Endodermal cell (in vitro differentiated cells): ENCODE data around the gene TAF10. TPM values are rescaled to one million over a fixed set of nuclear protein-coding genes. Genes with fewer than 3 reads are reported as not detected.

Source experiments
- DNase-seq: peaks from one replicate; pipeline ENCODE4 v3.0.0-alpha.2; 2017
- H3K27ac ChIP-seq: 2 replicates; pipeline ENCODE4 v1.5.1; 2013; ENCODE audit warnings: mild to moderate bottlenecking, low read depth, low read length, moderate library complexity
- H3K27me3 ChIP-seq: 2 replicates; pipeline ENCODE4 v1.6.1; 2013; ENCODE audit warnings: mild to moderate bottlenecking, low read length, moderate library complexity; ENCODE audit not compliant: insufficient read depth, control insufficient read depth, poor library complexity, severe bottlenecking
- H3K36me3 ChIP-seq: 2 replicates; pipeline ENCODE4 v1.7.0; 2013; ENCODE audit warnings: mild to moderate bottlenecking, low read length, moderate library complexity; ENCODE audit not compliant: control insufficient read depth, insufficient read depth
- H3K4me1 ChIP-seq: one replicate; pipeline ENCODE4 v1.7.0; 2013; ENCODE audit warnings: low read length; ENCODE audit not compliant: control insufficient read depth, insufficient read depth
- H3K4me3 ChIP-seq: 2 replicates; pipeline ENCODE4 v1.5.1; 2013; ENCODE audit warnings: mild to moderate bottlenecking, low read length, moderate library complexity
- H3K9ac ChIP-seq: 2 replicates; pipeline ENCODE4 v1.6.1; 2013; ENCODE audit warnings: mild to moderate bottlenecking, low read length, moderate library complexity; ENCODE audit not compliant: poor library complexity, severe bottlenecking; ENCODE audit errors: extremely low read depth
- H3K9me3 ChIP-seq: 2 replicates; pipeline ENCODE4 v1.6.1; 2013; ENCODE audit warnings: mild to moderate bottlenecking, low read length, moderate library complexity; ENCODE audit not compliant: control insufficient read depth
- H3K27ac Mint-ChIP-seq: 2 replicates; pipeline ENCODE4 v1.8.0; 2020; ENCODE audit warnings: mixed read lengths
- H3K27me3 Mint-ChIP-seq: 2 replicates; pipeline ENCODE4 v1.8.0; 2021; ENCODE audit warnings: mild to moderate bottlenecking, mixed read lengths; ENCODE audit not compliant: insufficient read depth
- H3K36me3 Mint-ChIP-seq: 2 replicates; pipeline ENCODE4 v1.8.0; 2020; ENCODE audit warnings: low read depth, mixed read lengths
- H3K4me1 Mint-ChIP-seq: 2 replicates; pipeline ENCODE4 v1.8.0; 2020; ENCODE audit warnings: mixed read lengths
- H3K4me3 Mint-ChIP-seq: 2 replicates; pipeline ENCODE4 v1.8.0; 2020; ENCODE audit warnings: mild to moderate bottlenecking, moderate library complexity, mixed read lengths
- H3K9me3 Mint-ChIP-seq: 2 replicates; pipeline ENCODE4 v1.8.0; 2020; ENCODE audit warnings: mild to moderate bottlenecking, mixed read lengths
- WGBS, 2 experiments: methylation state at CpG; one replicate each; pipeline versions ENCODE4 v1.1.5 to v1.1.7; 2013; ENCODE audit warnings: missing lambda C conversion rate in 2 of 2, mixed read lengths in 1 of 2; ENCODE audit not compliant: insufficient coverage in 1 of 2, insufficient read length in 1 of 2; 5-methylcytosine and 5-hydroxymethylcytosine counted together
- total RNA-seq, 2 donors: library from RNA; stranded (reverse); fragmentation: NEBNext Ultra II Directional in 1 of 2; extraction: Animal tissue kit (Norgen Biotek cat#: 25700) in 1 of 2; gene quantifications; 2 replicates in 1 of 2; 3 replicates in 1 of 2; pipeline ENCODE4 v1.2.1, GENCODE V29; 2021
- TF ChIP-seq, protein P1 (sequence below): fragments of 200-600 bp; sonication (generic); conservative IDR thresholded peaks from 2 replicates; pipeline ENCODE4 v1.5.0; 2021; ENCODE audit warnings: antibody characterized with exemption, mild to moderate bottlenecking

TAF10 gene
- total RNA-seq, 2 donors from 2014 or later, result 168 to 202 TPM

DNA sequence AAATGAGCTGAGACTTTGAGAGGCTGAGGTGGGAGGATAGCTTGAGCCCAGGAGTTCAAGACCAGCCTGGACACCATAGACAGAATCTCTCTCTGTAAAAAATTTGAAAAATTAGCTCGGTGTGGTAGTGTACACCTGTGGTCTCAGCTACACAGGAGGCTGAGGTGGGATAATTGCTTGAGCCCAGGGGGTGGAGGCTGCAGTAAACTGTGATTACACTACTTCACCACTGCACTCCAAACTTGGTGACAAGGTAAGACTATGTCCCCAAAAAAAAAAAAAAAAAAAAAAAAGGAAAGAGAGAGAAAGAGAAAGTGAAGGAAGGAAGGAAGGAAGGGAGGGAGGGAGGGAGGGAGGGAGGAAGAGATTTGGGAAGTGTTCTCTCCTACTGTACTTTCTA is 33.9 kb downstream of the TAF10 start:
- H3K27me3 ChIP-seq, result no peaks in the 10 kb centered on the region
- 100% methylated on average over 1 of the region's 1 CpG; no CpG with 5 or more reads in 1 of the 2 experiments for WGBS, 2 experiments
- H3K27ac ChIP-seq, result no peak overlapping the region
- H3K9ac ChIP-seq, result no peak overlapping the region
- H3K9me3 ChIP-seq, result peaks cover 9% of the 10 kb centered on the region
- Mint-ChIP-seq H3K27me3 (no peaks in the 10 kb centered on the region), H3K4me3 (no peak overlapping the region), H3K36me3 (no peaks in the 10 kb centered on the region), H3K9me3 (peaks cover 4% of the 10 kb centered on the region), H3K27ac (no peak overlapping the region), H3K4me1 (no peaks in the 10 kb centered on the region)
- no peaks in the 10 kb centered on the region for H3K36me3 ChIP-seq
- no peak overlapping the region for H3K4me3 ChIP-seq
- no peaks in the 10 kb centered on the region for H3K4me1 ChIP-seq
- DNase-seq, result no peak
- TF ChIP-seq, protein P1, sequence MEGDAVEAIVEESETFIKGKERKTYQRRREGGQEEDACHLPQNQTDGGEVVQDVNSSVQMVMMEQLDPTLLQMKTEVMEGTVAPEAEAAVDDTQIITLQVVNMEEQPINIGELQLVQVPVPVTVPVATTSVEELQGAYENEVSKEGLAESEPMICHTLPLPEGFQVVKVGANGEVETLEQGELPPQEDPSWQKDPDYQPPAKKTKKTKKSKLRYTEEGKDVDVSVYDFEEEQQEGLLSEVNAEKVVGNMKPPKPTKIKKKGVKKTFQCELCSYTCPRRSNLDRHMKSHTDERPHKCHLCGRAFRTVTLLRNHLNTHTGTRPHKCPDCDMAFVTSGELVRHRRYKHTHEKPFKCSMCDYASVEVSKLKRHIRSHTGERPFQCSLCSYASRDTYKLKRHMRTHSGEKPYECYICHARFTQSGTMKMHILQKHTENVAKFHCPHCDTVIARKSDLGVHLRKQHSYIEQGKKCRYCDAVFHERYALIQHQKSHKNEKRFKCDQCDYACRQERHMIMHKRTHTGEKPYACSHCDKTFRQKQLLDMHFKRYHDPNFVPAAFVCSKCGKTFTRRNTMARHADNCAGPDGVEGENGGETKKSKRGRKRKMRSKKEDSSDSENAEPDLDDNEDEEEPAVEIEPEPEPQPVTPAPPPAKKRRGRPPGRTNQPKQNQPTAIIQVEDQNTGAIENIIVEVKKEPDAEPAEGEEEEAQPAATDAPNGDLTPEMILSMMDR, result no peak

DNA sequence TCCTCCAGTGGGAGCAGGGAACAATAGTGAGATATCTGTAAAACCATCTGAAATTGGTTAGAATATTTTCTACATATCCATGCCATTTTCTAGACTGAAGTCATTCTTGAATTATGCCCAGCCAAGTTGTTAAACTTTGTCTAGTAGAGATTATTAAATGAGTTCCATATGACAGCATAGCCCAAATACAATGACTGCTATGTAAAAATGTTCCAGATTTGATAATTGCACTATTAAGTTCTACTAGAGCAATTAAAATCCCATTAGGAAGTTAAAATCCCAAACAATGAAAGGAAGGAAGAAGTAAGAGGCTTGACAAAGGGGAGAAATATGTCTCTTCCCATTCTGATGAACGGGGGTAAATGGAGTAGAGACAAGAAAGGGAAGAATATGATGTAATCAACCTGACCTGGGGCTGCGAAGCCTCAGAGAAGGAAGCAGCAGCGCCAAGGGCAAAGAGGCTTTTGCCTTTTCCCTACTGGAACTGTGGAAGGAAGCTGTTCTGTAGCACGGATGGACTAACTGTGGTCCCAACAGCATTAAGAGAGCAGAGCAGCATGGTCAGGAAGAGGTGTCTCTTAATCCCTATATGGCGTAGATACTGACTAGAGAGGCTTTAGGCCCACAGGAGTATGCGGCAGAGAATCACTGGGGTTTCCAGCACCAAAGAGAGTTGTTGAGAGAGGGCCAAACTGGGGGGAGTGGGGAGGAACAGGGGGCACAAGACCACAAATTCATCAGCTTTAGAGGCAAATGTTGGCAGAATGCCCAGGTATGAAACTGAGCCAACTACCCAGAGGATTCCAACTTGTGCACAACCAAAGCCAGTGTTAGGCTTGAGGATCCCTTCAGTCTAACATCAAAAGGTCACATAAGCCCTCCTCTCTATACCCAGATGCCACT is 35.3 kb downstream of the TAF10 start:
- Mint-ChIP-seq H3K4me1 (no peaks in the 10 kb centered on the region), H3K9me3 (no peaks in the 10 kb centered on the region), H3K36me3 (no peaks in the 10 kb centered on the region), H3K27ac (no peak overlapping the region), H3K27me3 (no peaks in the 10 kb centered on the region), H3K4me3 (no peak overlapping the region)
- Histone ChIP-seq H3K9ac (no peak overlapping the region), H3K9me3 (no peaks in the 10 kb centered on the region), H3K4me3 (no peak overlapping the region), H3K36me3 (no peaks in the 10 kb centered on the region), H3K27me3 (no peaks in the 10 kb centered on the region), H3K4me1 (no peaks in the 10 kb centered on the region), H3K27ac (no peak overlapping the region)
- 91 to 98% methylated on average over 5 of the region's 6 CpGs for WGBS, 2 experiments
- TF ChIP-seq, protein P1, result no peak
- DNase-seq, result no peak

- DNase-seq, result no peak
- no peaks in the 10 kb centered on the region for H3K9me3 ChIP-seq
- no peaks in the 10 kb centered on the region for H3K36me3 ChIP-seq
- WGBS, 2 experiments, result 93 to 99% methylated on average over 6 of the region's 6 CpGs
- H3K27me3 ChIP-seq, result no peaks in the 10 kb centered on the region
- no peak overlapping the region for H3K4me3 ChIP-seq
- no peak overlapping the region for H3K27ac Mint-ChIP-seq
- H3K4me1 ChIP-seq, result no peaks in the 10 kb centered on the region
- TF ChIP-seq, protein P1, result no peak
- H3K27ac ChIP-seq, result no peak overlapping the region
- peaks cover 1% of the 10 kb centered on the region for H3K27me3 Mint-ChIP-seq
- peaks cover 2% of the 10 kb centered on the region for H3K36me3 Mint-ChIP-seq
- no peak overlapping the region for H3K9ac ChIP-seq
- no peak overlapping the region for H3K4me3 Mint-ChIP-seq
- no peaks in the 10 kb centered on the region for H3K9me3 Mint-ChIP-seq
- no peaks in the 10 kb centered on the region for H3K4me1 Mint-ChIP-seq
These were observed 37.0 kb downstream of the TAF10 start for GRCh38 chr11:6574816-6575715.
